HCT116 (cell line): ENCODE results near the gene KIF26A.

ENCODE experiments used
- CTCF ChIP-seq, 3 experiments: fragments of 200-600 bp in 1 of 3; sonication (generic) in 1 of 3; IDR thresholded peaks in 2 of 3; conservative IDR thresholded peaks in 1 of 3; 2 replicates each; pipeline ENCODE4 v1.5.1; 2012 to 2017; ENCODE audit warnings: low read depth in 2 of 3, low read length in 2 of 3, antibody characterized with exemption in 1 of 3, borderline replicate concordance in 1 of 3, control low read depth in 1 of 3, mild to moderate bottlenecking in 1 of 3, mixed read lengths in 1 of 3, mixed run types in 1 of 3, moderate library complexity in 1 of 3; ENCODE audit not compliant: insufficient read depth in 1 of 3
- EZH2 ChIP-seq: fragments of 200-600 bp; sonication (generic); IDR thresholded peaks from 2 replicates; pipeline ENCODE4 v1.6.1; 2017; ENCODE audit warnings: antibody characterized with exemption, mixed run types
- POLR2A ChIP-seq: IDR thresholded peaks from 2 replicates; pipeline ENCODE4 v1.7.0; 2011; ENCODE audit warnings: borderline replicate concordance; ENCODE audit not compliant: insufficient read depth, insufficient read length; ENCODE audit errors: extremely low read depth
- RAD21 ChIP-seq: IDR thresholded peaks from 2 replicates; pipeline ENCODE4 v1.6.1; 2012; ENCODE audit warnings: low read depth, mild to moderate bottlenecking

GRCh38 chr14:104149278-104149595 is 10.8 kb downstream of the KIF26A start:
- TF ChIP-seq RAD21 (no peak), POLR2A (no peak), CTCF (IDR thresholded peaks at IDR 0.05 in 2 of 3, conservative IDR thresholded peaks at IDR 0.05 in 1 of 3; ENCODE audit: borderline replicate concordance in 1 of 3, insufficient read depth in 1 of 3, low read depth in 2 of 3, low read length in 2 of 3) (no peak), EZH2 (no peak)
